Measurements from ENCODE around the gene COX4I2. TPM values are rescaled to one million over a fixed set of nuclear protein-coding genes. Genes with fewer than 3 reads are reported as not detected.

COX4I2 gene
- total and polyA plus RNA-seq, 2 experiments from 2014 or later = not detected

- peaks cover 16% of the 10 kb centered on the region; the same call in 1 of the 2 replicates for H3K4me1 ChIP-seq (ENCODE audit: insufficient read depth)
- H3K4me3 ChIP-seq = peak overlapping the region; percentile 25; the same call in 1 of the 2 replicates
- peak overlapping the region; percentile 34; the same call in 1 of the 2 replicates for H3K27ac ChIP-seq
- TF ChIP-seq EZH2phosphoT487 (IDR thresholded peaks at IDR 0.05; ENCODE audit: insufficient read depth, low read depth) (no peak), EZH2 (IDR thresholded peaks at IDR 0.05; ENCODE audit: insufficient read depth, poor library complexity, severe bottlenecking) (no peak)
- 2 to 3% methylated on average over 5 of the region's 5 CpGs for WGBS, 2 experiments (ENCODE audit: low coverage in 1 of 2, low lambda C conversion rate in 2 of 2, missing lambda C conversion rate in 2 of 2)
- in situ Hi-C loops (cut with MboI) = no loop called here
- H3K36me3 ChIP-seq (ENCODE audit: low read depth) = no peaks in the 10 kb centered on the region
- no peaks in the 10 kb centered on the region for H3K9me2 ChIP-seq (ENCODE audit: insufficient read depth)
- H2AFZ ChIP-seq = no peak overlapping the region; the same call in 1 of the 2 replicates
- H3K4me2 ChIP-seq (ENCODE audit: unreplicated experiment) = peak overlapping the region; percentile 30
- H3K79me2 ChIP-seq (ENCODE audit: insufficient read depth) = no peaks in the 10 kb centered on the region
- H3F3A ChIP-seq (ENCODE audit: insufficient read depth) = peaks cover 17% of the 10 kb centered on the region; the same call in 1 of the 2 replicates
- H3K9ac ChIP-seq = no peak overlapping the region
- no peaks in the 10 kb centered on the region for H3K9me3 ChIP-seq (ENCODE audit: low read depth)
- no peaks in the 10 kb centered on the region for H3K27me3 ChIP-seq (replicated peaks; ENCODE audit: insufficient read depth)
- H4K20me1 ChIP-seq (ENCODE audit: insufficient read depth) = no peaks in the 10 kb centered on the region
- DNase-seq = peak; percentile 79
These were observed 15.2 kb downstream of the COX4I2 start for GRCh38 chr20:31652917-31653396.

GRCh38 chr20:31653561-31653960, 15.8 kb downstream of the COX4I2 start:
- Histone ChIP-seq H3K4me3 (no peak overlapping the region), H3F3A (ENCODE audit: insufficient read depth) (peaks cover 17% of the 10 kb centered on the region; the same call in 1 of the 2 replicates), H3K9me3 (ENCODE audit: low read depth) (no peaks in the 10 kb centered on the region), H2AFZ (no peak overlapping the region), H3K27me3 (replicated peaks; ENCODE audit: insufficient read depth) (no peaks in the 10 kb centered on the region), H3K79me2 (ENCODE audit: insufficient read depth) (no peaks in the 10 kb centered on the region), H3K9ac (no peak overlapping the region), H4K20me1 (ENCODE audit: insufficient read depth) (no peaks in the 10 kb centered on the region), H3K36me3 (ENCODE audit: low read depth) (no peaks in the 10 kb centered on the region), H3K4me1 (ENCODE audit: insufficient read depth) (peaks cover 16% of the 10 kb centered on the region; the same call in 1 of the 2 replicates), H3K9me2 (ENCODE audit: insufficient read depth) (no peaks in the 10 kb centered on the region), H3K27ac (no peak overlapping the region), H3K4me2 (ENCODE audit: unreplicated experiment) (no peak overlapping the region)
- in situ Hi-C loops (cut with MboI) = no loop called here
- DNase-seq = no peak
- 23 to 24% methylated on average over 5 of the region's 5 CpGs for WGBS, 2 experiments (ENCODE audit: low coverage in 1 of 2, low lambda C conversion rate in 2 of 2, missing lambda C conversion rate in 2 of 2)
- TF ChIP-seq EZH2phosphoT487 (IDR thresholded peaks at IDR 0.05; ENCODE audit: insufficient read depth, low read depth) = no peak

DNA sequence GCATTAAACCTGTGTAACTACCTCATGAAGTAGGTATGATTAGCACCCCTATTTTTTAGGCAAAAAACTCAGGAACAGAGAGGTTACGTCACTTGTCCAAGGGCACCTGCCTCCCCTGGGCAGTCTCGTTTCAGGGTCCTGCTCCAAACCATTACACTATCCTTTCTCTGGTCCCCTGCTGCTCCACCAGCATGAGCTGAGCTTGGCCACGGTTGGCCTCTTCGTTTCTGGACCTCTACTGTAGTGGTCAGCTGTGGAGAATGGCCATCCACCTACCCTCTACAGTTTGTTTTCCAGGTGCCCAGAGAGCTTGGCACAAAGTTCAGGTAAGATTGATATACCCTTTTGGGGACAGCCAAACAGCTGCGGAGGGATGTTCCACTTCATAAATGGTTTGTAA, 16.8 kb downstream of the COX4I2 start:
- no peak overlapping the region for H3K9ac ChIP-seq
- H3K4me2 ChIP-seq (ENCODE audit: unreplicated experiment) = no peak overlapping the region
- no peaks in the 10 kb centered on the region for H3K27me3 ChIP-seq (replicated peaks; ENCODE audit: insufficient read depth)
- H3K4me1 ChIP-seq (ENCODE audit: insufficient read depth) = peaks cover 16% of the 10 kb centered on the region; the same call in 1 of the 2 replicates
- TF ChIP-seq EZH2 (IDR thresholded peaks at IDR 0.05; ENCODE audit: insufficient read depth, poor library complexity, severe bottlenecking) (no peak), EZH2phosphoT487 (IDR thresholded peaks at IDR 0.05; ENCODE audit: insufficient read depth, low read depth) (no peak)
- no peaks in the 10 kb centered on the region for H3K36me3 ChIP-seq (ENCODE audit: low read depth)
- no peak overlapping the region for H3K27ac ChIP-seq
- in situ Hi-C loops (cut with MboI) = no loop called here
- H3K79me2 ChIP-seq (ENCODE audit: insufficient read depth) = no peaks in the 10 kb centered on the region
- no peaks in the 10 kb centered on the region for H3K9me3 ChIP-seq (ENCODE audit: low read depth)
- H2AFZ ChIP-seq = no peak overlapping the region
- DNase-seq = no peak
- no peak overlapping the region for H3K4me3 ChIP-seq
- WGBS, 2 experiments (ENCODE audit: low coverage in 1 of 2, low lambda C conversion rate in 2 of 2, missing lambda C conversion rate in 2 of 2) = 83 to 86% methylated on average over 5 of the region's 5 CpGs
- no peaks in the 10 kb centered on the region for H4K20me1 ChIP-seq (ENCODE audit: insufficient read depth)
- H3F3A ChIP-seq (ENCODE audit: insufficient read depth) = peaks cover 17% of the 10 kb centered on the region; the same call in 1 of the 2 replicates
- no peaks in the 10 kb centered on the region for H3K9me2 ChIP-seq (ENCODE audit: insufficient read depth)

DNA sequence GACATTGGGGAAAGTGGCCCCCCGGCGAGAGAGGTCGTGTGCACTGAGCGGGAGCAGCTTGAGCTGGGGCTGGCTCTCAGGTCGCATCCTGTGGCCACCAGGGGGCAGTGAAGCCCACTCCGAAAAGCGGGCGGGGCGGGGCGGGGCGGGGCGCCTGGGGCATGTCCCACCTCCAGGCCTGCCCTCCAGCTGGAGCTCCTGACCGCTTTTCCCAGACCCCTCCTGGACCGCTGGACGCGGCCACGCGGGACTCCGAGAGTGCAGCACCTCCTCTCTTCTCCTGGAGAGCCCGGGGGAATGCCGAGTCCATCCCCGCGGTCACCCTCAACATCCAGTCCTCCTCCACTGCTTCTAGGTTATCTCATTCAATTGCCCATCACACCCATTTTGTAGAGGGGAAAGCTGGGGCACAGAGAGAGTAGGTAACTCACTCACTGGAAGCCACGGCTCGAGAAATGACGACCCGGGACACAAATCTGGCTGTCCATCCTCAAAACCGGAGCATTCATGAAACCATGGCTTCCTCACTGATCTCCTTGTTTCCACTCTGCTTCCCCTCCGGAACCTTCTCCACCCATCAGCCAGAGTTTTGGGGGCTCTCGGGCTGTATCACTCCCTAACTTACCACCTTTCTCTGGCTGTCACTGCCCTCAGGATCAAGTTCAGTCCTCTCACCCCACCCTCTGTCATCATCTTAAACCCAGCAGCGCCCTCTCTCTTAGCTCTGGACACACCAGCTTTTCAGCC, 24.1 kb downstream of the COX4I2 start:
- H3F3A ChIP-seq (ENCODE audit: insufficient read depth) = peaks cover 12% of the 10 kb centered on the region; the same call in 1 of the 2 replicates
- peak overlapping the region; percentile 88 for H3K4me2 ChIP-seq (ENCODE audit: unreplicated experiment)
- WGBS, 2 experiments (ENCODE audit: low coverage in 1 of 2, low lambda C conversion rate in 2 of 2, missing lambda C conversion rate in 2 of 2) = 1 to 6% methylated on average over 19 to 31 of the region's 31 CpGs
- H3K9ac ChIP-seq = peak overlapping the region; percentile 74
- no peaks in the 10 kb centered on the region for H4K20me1 ChIP-seq (ENCODE audit: insufficient read depth)
- in situ Hi-C loops (cut with MboI) = loop anchor here (10.0 kb wide), 1 partner anchor 63 kb away; the partner anchor contains the start of gene BCL2L1
- peaks cover 10% of the 10 kb centered on the region for H3K79me2 ChIP-seq (ENCODE audit: insufficient read depth)
- DNase-seq = peak; percentile 86
- peak overlapping the region; percentile 59 for H3K27ac ChIP-seq
- H3K36me3 ChIP-seq (ENCODE audit: low read depth) = no peaks in the 10 kb centered on the region; the same call in 1 of the 2 replicates
- H3K9me2 ChIP-seq (ENCODE audit: insufficient read depth) = no peaks in the 10 kb centered on the region
- 0 out of 2 replicates have a peak, but pooled peaks cover 9% of the 10 kb centered on the region for H3K4me1 ChIP-seq (ENCODE audit: insufficient read depth)
- H3K9me3 ChIP-seq (ENCODE audit: low read depth) = no peaks in the 10 kb centered on the region
- no peaks in the 10 kb centered on the region for H3K27me3 ChIP-seq (replicated peaks; ENCODE audit: insufficient read depth)
- no peak for TF ChIP-seq EZH2 (IDR thresholded peaks at IDR 0.05; ENCODE audit: insufficient read depth, poor library complexity, severe bottlenecking)
- no peak for TF ChIP-seq EZH2phosphoT487 (IDR thresholded peaks at IDR 0.05; ENCODE audit: insufficient read depth, low read depth)
- peak overlapping the region; percentile 81 for H2AFZ ChIP-seq
- H3K4me3 ChIP-seq = peak overlapping the region; percentile 72

Measured in GM23248 (cell line).